ENCODE measurements around the gene BTK.

BTK gene

GRCh38 chrX:101393530-101394305 is 7.7 kb upstream of the BTK start:
- DNase-seq: no peak

- DNase-seq: no peak
Observed at GRCh38 chrX:101391831-101392230, 5.8 kb upstream of the BTK start.

GRCh38 chrX:101390664-101391525 is 4.9 kb upstream of the BTK start, which contains the start of gene RPL36A:
Gene RPL36A (plus strand): TSS chrX:101391011. CDS start chrX:101391044, 33 bp downstream.
- peak; percentile 75 for DNase-seq

GRCh38 chrX:101388604-101389003 is 2.6 kb upstream of the BTK start:
- no peak for DNase-seq

GRCh38 chrX:101386542-101386885 is 523 bp upstream of the BTK start:
- no peak for DNase-seq

GRCh38 chrX:101385026-101385684 is 836 bp downstream of the BTK start:
- no peak for DNase-seq

- no peak for DNase-seq
Observed at GRCh38 chrX:101383679-101384205, 2.2 kb downstream of the BTK start.

- no peak for DNase-seq
Observed at GRCh38 chrX:101377547-101377946, 8.4 kb downstream of the BTK start.

- DNase-seq: no peak
Observed at GRCh38 chrX:101370888-101371504, 15.0 kb downstream of the BTK start.

GRCh38 chrX:101369687-101370086 is 16.3 kb downstream of the BTK start:
- no peak for DNase-seq

GRCh38 chrX:101368800-101369199 is 17.2 kb downstream of the BTK start:
- peak; percentile 11 for DNase-seq

GRCh38 chrX:101365301-101365795 is 20.6 kb downstream of the BTK start:
- no peak for DNase-seq

GRCh38 chrX:101362757-101363156 is 23.2 kb downstream of the BTK start:
- DNase-seq: no peak

- DNase-seq: no peak
Observed at GRCh38 chrX:101362116-101362515, 23.9 kb downstream of the BTK start.

GRCh38 chrX:101360390-101360789 is 25.6 kb downstream of the BTK start:
- DNase-seq: no peak

GRCh38 chrX:101359966-101360365 is 26.0 kb downstream of the BTK start:
- DNase-seq: no peak

- DNase-seq: no peak
Observed at GRCh38 chrX:101357166-101357795, 28.7 kb downstream of the BTK start.

- DNase-seq: no peak
Observed at GRCh38 chrX:101349193-101349562, 36.8 kb downstream of the BTK start.

- DNase-seq: peak; percentile 37
Observed at GRCh38 chrX:101348452-101349192, 37.4 kb downstream of the BTK start, which contains the start of gene TIMM8A. Gene TIMM8A (minus strand): TSS chrX:101348742. CDS start chrX:101348664, 78 bp downstream.

- no peak for DNase-seq
Observed at GRCh38 chrX:101347859-101348451, 38.0 kb downstream of the BTK start.

- no peak for DNase-seq
Observed at GRCh38 chrX:101337776-101338271, 48.2 kb downstream of the BTK start.
